ENCODE data around the gene DEPDC5. TPM values are rescaled to one million over a fixed set of nuclear protein-coding genes. Genes with fewer than 3 reads are reported as not detected.

DEPDC5 gene
- total and polyA plus RNA-seq, 2 of the 8 experiments (the other 6 are each of a cell fraction or from before 2014, with no cell fraction given) = 18.3 to 26.5 TPM

- TF ChIP-seq, protein P1, sequence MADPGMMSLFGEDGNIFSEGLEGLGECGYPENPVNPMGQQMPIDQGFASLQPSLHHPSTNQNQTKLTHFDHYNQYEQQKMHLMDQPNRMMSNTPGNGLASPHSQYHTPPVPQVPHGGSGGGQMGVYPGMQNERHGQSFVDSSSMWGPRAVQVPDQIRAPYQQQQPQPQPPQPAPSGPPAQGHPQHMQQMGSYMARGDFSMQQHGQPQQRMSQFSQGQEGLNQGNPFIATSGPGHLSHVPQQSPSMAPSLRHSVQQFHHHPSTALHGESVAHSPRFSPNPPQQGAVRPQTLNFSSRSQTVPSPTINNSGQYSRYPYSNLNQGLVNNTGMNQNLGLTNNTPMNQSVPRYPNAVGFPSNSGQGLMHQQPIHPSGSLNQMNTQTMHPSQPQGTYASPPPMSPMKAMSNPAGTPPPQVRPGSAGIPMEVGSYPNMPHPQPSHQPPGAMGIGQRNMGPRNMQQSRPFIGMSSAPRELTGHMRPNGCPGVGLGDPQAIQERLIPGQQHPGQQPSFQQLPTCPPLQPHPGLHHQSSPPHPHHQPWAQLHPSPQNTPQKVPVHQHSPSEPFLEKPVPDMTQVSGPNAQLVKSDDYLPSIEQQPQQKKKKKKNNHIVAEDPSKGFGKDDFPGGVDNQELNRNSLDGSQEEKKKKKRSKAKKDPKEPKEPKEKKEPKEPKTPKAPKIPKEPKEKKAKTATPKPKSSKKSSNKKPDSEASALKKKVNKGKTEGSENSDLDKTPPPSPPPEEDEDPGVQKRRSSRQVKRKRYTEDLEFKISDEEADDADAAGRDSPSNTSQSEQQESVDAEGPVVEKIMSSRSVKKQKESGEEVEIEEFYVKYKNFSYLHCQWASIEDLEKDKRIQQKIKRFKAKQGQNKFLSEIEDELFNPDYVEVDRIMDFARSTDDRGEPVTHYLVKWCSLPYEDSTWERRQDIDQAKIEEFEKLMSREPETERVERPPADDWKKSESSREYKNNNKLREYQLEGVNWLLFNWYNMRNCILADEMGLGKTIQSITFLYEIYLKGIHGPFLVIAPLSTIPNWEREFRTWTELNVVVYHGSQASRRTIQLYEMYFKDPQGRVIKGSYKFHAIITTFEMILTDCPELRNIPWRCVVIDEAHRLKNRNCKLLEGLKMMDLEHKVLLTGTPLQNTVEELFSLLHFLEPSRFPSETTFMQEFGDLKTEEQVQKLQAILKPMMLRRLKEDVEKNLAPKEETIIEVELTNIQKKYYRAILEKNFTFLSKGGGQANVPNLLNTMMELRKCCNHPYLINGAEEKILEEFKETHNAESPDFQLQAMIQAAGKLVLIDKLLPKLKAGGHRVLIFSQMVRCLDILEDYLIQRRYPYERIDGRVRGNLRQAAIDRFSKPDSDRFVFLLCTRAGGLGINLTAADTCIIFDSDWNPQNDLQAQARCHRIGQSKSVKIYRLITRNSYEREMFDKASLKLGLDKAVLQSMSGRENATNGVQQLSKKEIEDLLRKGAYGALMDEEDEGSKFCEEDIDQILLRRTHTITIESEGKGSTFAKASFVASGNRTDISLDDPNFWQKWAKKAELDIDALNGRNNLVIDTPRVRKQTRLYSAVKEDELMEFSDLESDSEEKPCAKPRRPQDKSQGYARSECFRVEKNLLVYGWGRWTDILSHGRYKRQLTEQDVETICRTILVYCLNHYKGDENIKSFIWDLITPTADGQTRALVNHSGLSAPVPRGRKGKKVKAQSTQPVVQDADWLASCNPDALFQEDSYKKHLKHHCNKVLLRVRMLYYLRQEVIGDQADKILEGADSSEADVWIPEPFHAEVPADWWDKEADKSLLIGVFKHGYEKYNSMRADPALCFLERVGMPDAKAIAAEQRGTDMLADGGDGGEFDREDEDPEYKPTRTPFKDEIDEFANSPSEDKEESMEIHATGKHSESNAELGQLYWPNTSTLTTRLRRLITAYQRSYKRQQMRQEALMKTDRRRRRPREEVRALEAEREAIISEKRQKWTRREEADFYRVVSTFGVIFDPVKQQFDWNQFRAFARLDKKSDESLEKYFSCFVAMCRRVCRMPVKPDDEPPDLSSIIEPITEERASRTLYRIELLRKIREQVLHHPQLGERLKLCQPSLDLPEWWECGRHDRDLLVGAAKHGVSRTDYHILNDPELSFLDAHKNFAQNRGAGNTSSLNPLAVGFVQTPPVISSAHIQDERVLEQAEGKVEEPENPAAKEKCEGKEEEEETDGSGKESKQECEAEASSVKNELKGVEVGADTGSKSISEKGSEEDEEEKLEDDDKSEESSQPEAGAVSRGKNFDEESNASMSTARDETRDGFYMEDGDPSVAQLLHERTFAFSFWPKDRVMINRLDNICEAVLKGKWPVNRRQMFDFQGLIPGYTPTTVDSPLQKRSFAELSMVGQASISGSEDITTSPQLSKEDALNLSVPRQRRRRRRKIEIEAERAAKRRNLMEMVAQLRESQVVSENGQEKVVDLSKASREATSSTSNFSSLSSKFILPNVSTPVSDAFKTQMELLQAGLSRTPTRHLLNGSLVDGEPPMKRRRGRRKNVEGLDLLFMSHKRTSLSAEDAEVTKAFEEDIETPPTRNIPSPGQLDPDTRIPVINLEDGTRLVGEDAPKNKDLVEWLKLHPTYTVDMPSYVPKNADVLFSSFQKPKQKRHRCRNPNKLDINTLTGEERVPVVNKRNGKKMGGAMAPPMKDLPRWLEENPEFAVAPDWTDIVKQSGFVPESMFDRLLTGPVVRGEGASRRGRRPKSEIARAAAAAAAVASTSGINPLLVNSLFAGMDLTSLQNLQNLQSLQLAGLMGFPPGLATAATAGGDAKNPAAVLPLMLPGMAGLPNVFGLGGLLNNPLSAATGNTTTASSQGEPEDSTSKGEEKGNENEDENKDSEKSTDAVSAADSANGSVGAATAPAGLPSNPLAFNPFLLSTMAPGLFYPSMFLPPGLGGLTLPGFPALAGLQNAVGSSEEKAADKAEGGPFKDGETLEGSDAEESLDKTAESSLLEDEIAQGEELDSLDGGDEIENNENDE (IDR thresholded peaks at IDR 0.05; ENCODE audit: insufficient replicate concordance, low read length) = no peak
- TF ChIP-seq, protein P2, sequence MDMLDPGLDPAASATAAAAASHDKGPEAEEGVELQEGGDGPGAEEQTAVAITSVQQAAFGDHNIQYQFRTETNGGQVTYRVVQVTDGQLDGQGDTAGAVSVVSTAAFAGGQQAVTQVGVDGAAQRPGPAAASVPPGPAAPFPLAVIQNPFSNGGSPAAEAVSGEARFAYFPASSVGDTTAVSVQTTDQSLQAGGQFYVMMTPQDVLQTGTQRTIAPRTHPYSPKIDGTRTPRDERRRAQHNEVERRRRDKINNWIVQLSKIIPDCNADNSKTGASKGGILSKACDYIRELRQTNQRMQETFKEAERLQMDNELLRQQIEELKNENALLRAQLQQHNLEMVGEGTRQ (IDR thresholded peaks at IDR 0.05; ENCODE audit: low read length) = no peak
- TF ChIP-seq YY1 (IDR thresholded peaks at IDR 0.05; ENCODE audit: low read depth, low read length) = no peak
- TF ChIP-seq NANOG (IDR thresholded peaks at IDR 0.05; ENCODE audit: insufficient read depth, low read depth, low read length, poor library complexity, severe bottlenecking) = no peak
- TF ChIP-seq HDAC6 (IDR thresholded peaks at IDR 0.05; ENCODE audit: low read depth, low read length) = no peak
Observed at GRCh38 chr22:31861226-31861840, 107.5 kb downstream of the DEPDC5 start (continued).
